C1 segment of cervical spinal cord (tissue), 14 donors: ENCODE results near the gene ATG2B.
A peak's percentile ranks its signal among the peaks of the same experiment; 100 is the strongest.
"Not testable (repeated sequence)": the region's sequence is repeated elsewhere in the genome, so short reads cannot be mapped to it uniquely, and the experiment has no call there.

Experiments used
- DNase-seq, 14 donors: peaks; one replicate each; lab custom pipeline; 2025; lab: John Stamatoyannopoulos, UW

The ATG2B gene

DNA sequence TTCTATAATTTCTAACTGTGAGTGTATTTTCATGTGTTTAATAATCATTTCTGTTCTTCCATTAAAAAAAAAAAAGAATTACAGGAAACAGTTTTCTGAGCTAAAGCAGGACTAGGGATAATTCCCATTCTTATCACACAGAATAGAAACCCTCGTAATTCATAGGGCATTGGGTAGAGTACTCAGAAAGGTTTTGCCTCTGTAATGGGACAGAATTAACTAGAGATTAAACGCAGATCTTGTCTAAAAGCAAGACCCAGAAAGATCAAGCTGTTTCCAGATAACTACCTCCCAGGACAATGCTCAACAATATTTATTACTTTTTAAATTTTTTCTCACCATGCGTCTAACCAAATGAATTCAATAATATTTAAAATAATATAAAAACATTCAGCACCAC lies 10.4 kb upstream of the ATG2B start:
- DNase-seq: no peak

DNA sequence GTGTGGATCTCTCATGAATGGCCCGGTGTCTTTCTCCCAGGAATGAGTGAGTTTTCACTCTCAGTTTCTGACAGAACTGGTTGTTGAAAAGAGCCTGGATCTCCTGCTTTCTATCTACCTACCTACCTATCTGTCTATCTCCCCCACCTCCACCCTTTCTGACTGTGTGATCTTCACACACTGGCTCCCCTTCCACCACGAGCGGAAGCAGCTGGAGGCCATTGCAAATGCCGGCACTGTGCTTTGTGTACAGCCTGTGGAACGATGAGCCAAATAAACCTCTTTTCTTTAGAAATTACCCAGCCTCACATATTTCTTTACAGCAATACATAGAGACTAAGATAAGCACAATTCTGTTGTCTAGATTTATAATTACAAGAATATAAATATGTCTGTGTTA lies 7.4 kb upstream of the ATG2B start:
- DNase-seq: no peak

DNA sequence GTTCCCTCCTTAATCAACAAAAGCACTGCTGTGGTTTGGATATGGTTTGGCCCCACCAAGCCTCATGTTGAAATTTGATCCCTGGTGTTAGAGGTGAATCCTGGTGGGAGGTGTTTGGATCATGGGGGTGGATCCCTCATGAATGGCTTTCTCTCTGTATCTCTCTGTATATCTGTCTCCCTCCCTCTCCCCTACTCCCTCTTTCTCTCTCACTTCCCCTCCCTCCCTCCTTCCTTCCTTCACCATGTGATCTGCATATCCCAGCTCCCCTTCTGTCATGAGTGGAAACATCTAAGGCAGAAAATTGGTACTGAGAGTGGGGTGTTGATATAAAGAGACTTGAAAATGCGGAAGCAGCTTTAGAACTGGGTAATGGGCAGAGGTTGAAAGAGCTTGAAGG lies 5.4 kb upstream of the ATG2B start:
- no peak for DNase-seq

DNA sequence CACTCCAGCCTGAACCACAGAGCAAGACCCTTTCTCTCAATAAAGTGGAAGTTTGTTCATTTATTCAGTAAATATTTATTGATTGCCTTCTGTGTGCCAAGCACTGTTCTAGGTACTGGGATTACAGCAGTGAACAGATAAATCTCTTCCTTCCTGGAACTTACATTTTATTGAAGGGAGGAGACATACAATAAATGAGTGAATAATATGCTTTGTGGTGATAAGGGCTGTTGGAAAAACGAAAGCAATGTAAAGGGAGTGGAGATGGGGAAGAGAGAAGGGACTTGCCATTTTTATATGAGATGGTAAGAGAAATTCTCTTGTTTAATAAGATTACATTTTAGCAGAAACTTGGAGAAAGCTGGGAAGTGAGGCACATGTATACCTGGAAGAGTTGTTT lies 1.8 kb upstream of the ATG2B start:
- no peak for DNase-seq

- peak in 6 of 14 donors; percentile 21 to 49 (median 38) for DNase-seq
These were observed 703 bp upstream of the ATG2B start for GRCh38 chr14:96363751-96364336.

GRCh38 chr14:96362071-96362964 lies 823 bp downstream of the ATG2B start:
- peak in 12 of 14 donors; percentile 9 to 59 (median 34) for DNase-seq

- DNase-seq: no peak
These were observed 3.2 kb downstream of the ATG2B start for GRCh38 chr14:96359959-96360358.

- no peak for DNase-seq
These were observed 5.9 kb downstream of the ATG2B start for GRCh38 chr14:96357216-96357615.

DNA sequence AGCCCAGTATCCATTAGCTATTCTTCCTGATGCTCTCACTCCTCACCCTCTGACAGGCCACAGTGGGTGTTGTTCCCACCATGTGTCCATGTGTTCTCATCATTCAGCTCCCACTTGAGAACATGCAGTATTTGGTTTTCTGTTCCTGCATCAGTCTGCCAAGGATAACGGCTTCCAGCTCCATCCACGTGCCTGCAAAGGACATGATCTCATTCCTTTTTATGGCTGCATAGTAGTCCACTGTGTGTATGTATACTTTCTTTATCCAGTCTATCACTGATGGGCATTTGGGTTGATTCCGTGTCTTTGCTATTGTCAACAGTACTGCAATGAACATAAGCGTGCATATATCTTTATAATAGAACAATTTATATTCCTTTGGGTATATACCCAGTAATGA lies 8.9 kb downstream of the ATG2B start:
- no peak for DNase-seq

- DNase-seq: no peak
These were observed 10.4 kb downstream of the ATG2B start for GRCh38 chr14:96352708-96353107.

DNA sequence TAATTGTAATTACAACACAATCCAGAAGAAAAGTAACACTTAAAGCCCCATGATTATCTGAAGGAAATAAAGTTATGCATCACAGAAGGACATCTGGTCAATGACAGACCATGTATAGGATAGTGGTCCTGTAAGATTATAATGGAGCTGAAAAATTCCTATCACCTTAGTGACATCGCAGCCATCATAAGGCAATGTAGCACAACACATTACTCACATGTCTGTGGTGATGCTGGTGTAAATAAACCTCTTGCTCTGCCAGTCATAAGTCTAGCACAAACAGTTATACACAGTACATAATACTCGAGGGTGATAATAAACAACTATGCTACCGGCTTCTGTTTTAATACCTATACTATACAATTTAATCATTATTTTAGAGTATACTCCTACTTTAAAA lies 11.2 kb downstream of the ATG2B start:
- no peak for DNase-seq

DNA sequence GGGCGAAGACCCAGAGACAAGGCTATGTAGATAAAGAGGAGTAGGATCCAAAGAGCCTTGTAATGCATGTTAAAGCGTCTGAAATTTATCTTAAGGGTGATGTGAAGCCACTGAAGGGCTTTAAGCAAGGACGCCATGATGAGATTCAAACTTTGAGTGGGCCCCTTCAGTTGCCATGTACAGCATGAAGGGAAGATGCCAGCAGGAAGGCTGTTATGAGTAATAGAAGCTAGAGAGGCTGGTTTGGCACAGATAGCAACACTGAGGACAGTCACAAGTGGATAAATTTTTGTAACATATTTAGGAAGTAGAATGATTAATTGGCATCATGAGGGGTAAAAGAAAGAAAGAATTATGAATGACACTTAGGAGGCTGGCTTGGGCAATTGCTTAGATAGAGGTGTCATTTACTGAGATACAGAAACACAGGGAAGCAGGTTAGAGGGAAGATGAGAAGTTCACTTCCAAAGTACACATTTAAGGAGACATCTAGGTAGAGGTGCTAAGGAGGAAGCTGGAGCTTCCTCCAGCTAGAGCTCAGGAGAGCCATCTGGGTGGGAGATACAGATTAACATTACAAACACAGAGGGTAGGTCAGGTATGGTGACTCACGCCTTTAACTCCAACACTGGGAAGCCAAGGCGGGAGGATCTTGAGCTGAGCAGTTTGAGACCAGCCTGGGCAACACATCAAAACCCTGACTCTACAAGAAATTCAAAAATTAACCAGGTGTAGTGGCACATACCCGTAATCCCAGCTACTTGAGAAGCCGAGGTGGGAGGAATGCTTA lies 13.7 kb downstream of the ATG2B start:
- DNase-seq: no peak

DNA sequence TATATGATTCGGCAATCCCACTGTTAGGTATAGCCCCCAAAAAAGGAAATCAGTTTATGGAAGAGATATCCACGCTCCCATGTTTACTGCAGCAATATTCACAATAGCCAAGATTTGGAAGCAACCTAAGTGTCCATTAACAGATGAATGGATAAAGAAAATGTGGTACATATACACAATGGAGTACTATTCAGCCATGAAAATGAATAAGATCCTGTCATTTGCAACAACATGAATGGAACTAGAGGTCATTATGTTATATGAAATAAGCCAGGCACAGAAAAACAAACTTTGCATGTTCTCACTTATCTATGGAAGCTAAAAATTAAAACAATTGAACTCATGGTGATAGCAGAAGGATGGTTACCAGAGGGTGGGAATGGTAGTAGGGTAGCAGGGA lies 15.2 kb downstream of the ATG2B start:
- not testable (repeated sequence) for DNase-seq

DNA sequence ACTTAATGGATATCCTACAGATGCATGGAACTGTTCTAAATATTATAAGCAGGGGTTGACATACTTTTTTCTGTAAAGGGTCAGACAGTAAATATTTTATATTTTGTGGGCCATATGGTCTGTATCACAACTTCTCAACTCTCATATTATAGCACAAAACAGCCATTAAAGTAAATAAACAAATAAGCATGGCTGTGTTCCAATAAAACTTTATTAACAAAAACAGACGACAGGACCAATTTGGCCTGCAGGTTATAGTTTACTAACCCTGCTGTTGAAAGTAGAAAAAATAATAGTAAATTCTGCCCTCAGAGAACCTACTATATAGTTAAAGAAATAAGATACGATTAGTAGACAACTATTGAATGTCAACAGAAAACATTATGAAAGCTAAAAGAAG lies 17.5 kb downstream of the ATG2B start:
- no peak for DNase-seq

DNA sequence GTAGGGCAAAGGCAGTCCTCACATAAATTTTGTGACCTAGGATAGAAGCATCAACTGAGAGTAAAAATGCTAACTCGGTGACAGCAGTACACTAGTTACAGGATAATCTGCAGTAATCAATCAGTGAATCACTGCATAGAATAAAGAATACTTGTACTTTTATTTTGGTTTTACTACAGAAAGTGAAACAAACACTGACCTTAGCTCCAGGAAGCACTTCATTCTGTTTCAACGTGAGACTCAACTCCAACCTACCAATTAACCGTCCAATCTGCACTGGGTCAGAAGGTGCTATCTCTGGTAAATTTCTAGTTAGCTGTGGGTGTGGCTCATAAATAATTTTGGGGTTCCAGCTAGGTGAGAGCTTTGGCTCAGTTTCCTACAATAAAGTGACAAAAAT lies 21.8 kb downstream of the ATG2B start:
- DNase-seq: no peak

GRCh38 chr14:96338551-96338950 lies 24.6 kb downstream of the ATG2B start:
- no peak for DNase-seq

DNA sequence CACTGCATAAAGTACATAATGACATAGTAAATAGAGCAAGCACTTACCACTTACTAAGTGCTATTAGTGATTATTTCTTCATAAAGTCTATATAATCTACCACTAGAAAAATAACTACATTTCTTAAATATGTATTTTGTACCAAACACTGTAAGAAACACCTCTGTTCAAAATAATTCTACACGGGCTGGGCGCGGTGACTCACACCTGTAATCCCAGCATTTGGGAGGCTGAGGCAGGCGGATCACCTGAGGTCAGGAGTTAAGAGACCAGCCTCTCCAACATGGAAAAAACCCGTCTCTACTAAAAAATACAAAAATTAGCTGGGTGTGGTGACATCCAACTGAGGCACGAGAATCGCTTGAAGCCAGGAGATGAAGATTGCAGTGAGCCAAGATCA lies 38.9 kb downstream of the ATG2B start:
- DNase-seq: no peak

GRCh38 chr14:96320605-96321004 lies 42.5 kb downstream of the ATG2B start:
- no peak for DNase-seq

GRCh38 chr14:96318836-96319235 lies 44.3 kb downstream of the ATG2B start:
- DNase-seq: no peak

GRCh38 chr14:96316087-96316486 lies 47.1 kb downstream of the ATG2B start:
- DNase-seq: no peak

- no peak for DNase-seq
These were observed 52.2 kb downstream of the ATG2B start for GRCh38 chr14:96310906-96311305.

GRCh38 chr14:96309896-96310330 lies 53.2 kb downstream of the ATG2B start:
- no peak for DNase-seq
